ENCODE results near the gene RPL35A. TPM values are rescaled to one million over a fixed set of nuclear protein-coding genes. Genes with fewer than 3 reads are reported as not detected.
"Not testable (repeated sequence)": the region's sequence is repeated elsewhere in the genome, so short reads cannot be mapped to it uniquely, and the experiment has no call there.

RPL35A gene
- total and polyA plus RNA-seq, 2 of the 8 experiments (the other 6 are each of a cell fraction or from before 2014, with no cell fraction given): 695 to 1,393 TPM

GRCh38 chr3:197908550-197908949 lies 41.4 kb upstream of the RPL35A start:
- H3K27me3 ChIP-seq (replicated peaks in 1 of 4; ENCODE audit: control insufficient read depth in 3 of 4, extremely low read depth in 1 of 4, insufficient read depth in 3 of 4, low read length in 3 of 4); H4K20me1 ChIP-seq (replicated peaks in 1 of 2; ENCODE audit: control insufficient read depth in 1 of 2, insufficient read depth in 2 of 2, low read length in 2 of 2); H2BK15ac ChIP-seq (ENCODE audit: low read length); H3K36me3 ChIP-seq (ENCODE audit: control insufficient read depth in 2 of 4, insufficient read depth in 4 of 4, low read length in 3 of 4); H2BK120ac ChIP-seq (replicated peaks; ENCODE audit: low read depth, low read length); H2BK20ac ChIP-seq (ENCODE audit: low read length); H3K79me2 ChIP-seq (ENCODE audit: control insufficient read depth in 1 of 2, insufficient read depth in 2 of 2, low read length in 2 of 2); H3K56ac ChIP-seq (replicated peaks; ENCODE audit: insufficient read length, low read depth, low read length); H2BK12ac ChIP-seq (ENCODE audit: low read depth, low read length); H3K23me2 ChIP-seq (ENCODE audit: low read depth, low read length); H2BK5ac ChIP-seq (ENCODE audit: low read depth, low read length); H3K4me2 ChIP-seq (ENCODE audit: insufficient read depth in 1 of 2, low read depth in 2 of 2, low read length in 2 of 2); H3K18ac ChIP-seq (ENCODE audit: extremely low read depth, low read length); H3K4me3 ChIP-seq (ENCODE audit: extremely low read depth in 1 of 4, insufficient read depth in 2 of 4, low read depth in 3 of 4, low read length in 4 of 4); H3K9me3 ChIP-seq (ENCODE audit: insufficient read depth in 2 of 2, low read depth in 1 of 2, low read length in 1 of 2); H2AK5ac ChIP-seq (ENCODE audit: low read depth, low read length); H4K5ac ChIP-seq (ENCODE audit: insufficient read length, low read depth, low read length); H3K9ac ChIP-seq (replicated peaks in 1 of 4; ENCODE audit: extremely low read depth in 1 of 4, low read depth in 3 of 4, low read length in 3 of 4); H3K4ac ChIP-seq (replicated peaks; ENCODE audit: insufficient read length, low read depth, low read length); FAIRE-seq; H3K23ac ChIP-seq (ENCODE audit: insufficient read length); H4K8ac ChIP-seq (ENCODE audit: extremely low read depth, insufficient read depth, low read length); H3K27ac ChIP-seq (ENCODE audit: low read depth, low read length); DNase-seq (ENCODE audit: low read depth in 1 of 2, low spot score in 2 of 2); H4K91ac ChIP-seq (replicated peaks; ENCODE audit: insufficient read length, low read length); H2AFZ ChIP-seq (ENCODE audit: low read length); H3K4me1 ChIP-seq (replicated peaks in 1 of 4; ENCODE audit: control insufficient read depth in 3 of 4, insufficient read depth in 4 of 4, low read length in 3 of 4); H3K14ac ChIP-seq (ENCODE audit: insufficient read length); H3K79me1 ChIP-seq (ENCODE audit: low read depth, low read length): not testable (repeated sequence)
- 83% methylated on average over 2 of the region's 2 CpGs; no CpG with 5 or more reads in 1 of the 2 experiments for WGBS, 2 experiments (ENCODE audit: extremely low coverage in 1 of 2, insufficient coverage in 1 of 2, insufficient read length in 1 of 2, insufficient replicate concordance in 2 of 2, low coverage in 1 of 2, low lambda C conversion rate in 2 of 2, missing lambda C conversion rate in 1 of 2)
- ChIA-PET POLR2A (ENCODE audit: partially characterized antibody) (interaction anchor here (0.6 to 0.8 kb wide), 2 partner anchors 18 to 51 kb away, joined by 3 to 5 read pairs; no protein-coding TSS in a partner anchor), CTCF (ENCODE audit: partially characterized antibody) (interaction anchor here (7.0 kb wide), 1 partner anchor 34 kb away, joined by 22 read pairs; no protein-coding TSS in a partner anchor)
